NCI-H2107 treated with DMSO at 0.1 percent for 48 hours (cell line): ENCODE measurements around the gene ZNF814.
"Not testable (repeated sequence)": the region's sequence is repeated elsewhere in the genome, so short reads cannot be mapped to it uniquely, and the experiment has no call there.

Source experiments
- DNase-seq: peaks from one replicate; lab custom pipeline; 2025; ENCODE audit not compliant: unreplicated experiment; lab: John Stamatoyannopoulos, UW

The ZNF814 gene

DNA sequence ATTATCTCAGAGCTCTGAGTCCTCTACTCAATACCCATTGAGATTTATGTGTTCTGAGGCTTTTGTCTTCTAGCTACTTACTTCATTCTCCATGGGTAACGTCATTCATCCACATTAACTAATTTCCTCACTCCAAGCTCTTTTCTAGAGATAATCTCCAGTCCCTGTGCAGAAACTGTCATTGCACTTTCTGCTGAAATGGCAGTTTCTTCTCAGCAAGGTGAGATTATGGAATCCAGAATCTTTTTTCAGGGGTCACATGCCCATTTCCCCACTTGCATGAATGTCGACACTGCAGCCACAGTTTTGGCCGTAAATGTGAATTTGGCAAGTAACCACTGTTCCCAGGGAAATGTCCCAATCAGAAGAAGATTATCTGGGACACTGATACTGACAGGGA, 26.5 kb downstream of the ZNF814 start:
- not testable (repeated sequence) for DNase-seq

DNA sequence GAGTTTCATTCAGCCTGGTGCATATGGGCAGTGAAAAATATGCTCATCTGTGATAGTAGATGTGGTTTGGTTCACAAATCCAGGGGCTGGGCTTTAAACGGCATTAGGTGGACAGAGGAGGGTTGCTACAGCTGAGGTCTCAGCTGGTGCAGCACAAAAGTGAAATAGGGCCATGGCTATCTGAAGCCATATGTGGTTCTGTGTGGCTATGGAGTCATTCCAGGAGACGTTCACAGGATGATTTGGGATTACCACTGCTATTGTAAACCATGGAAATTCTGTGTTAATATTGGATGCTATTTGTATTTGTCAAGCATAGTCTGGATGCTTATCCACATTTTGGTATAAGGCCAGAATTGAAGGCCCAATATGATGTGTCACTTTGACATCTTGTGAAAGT, 34.7 kb downstream of the ZNF814 start:
- not testable (repeated sequence) for DNase-seq

DNA sequence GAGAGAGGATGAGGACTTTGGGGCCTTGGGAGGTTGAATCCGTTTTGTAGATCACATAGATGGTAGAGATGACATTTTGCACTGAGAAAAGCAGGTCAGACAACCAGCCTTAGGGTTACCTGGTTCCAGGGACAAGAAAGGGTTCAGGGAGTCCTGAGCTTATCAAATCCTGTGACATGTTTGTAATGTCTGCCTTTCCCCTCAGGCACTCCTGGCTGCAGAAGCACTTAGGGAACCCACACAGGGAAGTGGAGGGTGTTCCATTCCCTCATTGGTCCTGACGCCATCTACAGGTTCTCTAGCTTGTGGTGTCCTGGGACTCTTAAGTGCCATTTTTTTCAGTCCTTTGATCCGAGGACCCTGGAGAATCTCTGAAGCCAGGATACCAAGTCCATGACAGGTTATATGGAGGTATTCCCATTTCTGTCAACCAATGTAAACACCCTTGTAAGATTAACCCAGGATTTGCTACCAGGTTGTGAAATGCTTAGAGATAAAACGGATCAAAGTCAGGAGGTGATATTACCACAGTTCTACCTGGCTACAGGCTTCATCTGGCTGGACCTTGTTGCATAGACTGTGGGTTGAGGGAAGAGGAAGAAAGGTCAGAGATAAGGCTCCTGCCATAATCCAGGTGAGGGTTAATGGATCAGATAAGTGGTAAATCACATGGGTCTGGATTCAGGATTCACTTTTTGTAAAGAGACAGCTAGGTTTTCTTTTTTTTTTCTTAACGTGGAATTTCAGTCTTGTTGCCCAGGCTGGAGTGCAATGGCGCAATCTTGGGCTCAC, 36.8 kb downstream of the ZNF814 start:
- DNase-seq, result not testable (repeated sequence)

DNA sequence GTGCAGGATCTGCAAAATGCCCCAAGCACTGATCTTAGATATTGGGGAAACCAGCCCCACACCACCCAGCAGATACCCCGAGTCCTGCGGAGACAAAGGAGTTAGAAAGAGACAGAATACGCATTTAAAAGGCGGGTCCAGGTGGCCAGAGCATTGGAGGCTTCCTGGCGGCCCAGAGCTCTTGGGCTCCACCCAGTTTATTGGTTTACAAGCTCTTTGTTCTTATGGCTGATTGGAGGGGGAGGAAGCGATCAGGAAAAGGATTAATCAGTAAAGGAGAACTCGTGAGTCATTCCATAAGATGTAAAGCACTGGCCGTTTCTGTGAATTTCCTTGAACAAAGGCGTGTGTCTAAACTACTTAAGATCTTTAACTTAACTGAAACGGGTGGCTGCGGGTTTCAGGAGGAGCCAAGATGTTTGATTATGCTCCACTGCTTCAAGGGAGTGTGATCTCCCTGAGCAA, 38.3 kb downstream of the ZNF814 start:
- no peak for DNase-seq

DNA sequence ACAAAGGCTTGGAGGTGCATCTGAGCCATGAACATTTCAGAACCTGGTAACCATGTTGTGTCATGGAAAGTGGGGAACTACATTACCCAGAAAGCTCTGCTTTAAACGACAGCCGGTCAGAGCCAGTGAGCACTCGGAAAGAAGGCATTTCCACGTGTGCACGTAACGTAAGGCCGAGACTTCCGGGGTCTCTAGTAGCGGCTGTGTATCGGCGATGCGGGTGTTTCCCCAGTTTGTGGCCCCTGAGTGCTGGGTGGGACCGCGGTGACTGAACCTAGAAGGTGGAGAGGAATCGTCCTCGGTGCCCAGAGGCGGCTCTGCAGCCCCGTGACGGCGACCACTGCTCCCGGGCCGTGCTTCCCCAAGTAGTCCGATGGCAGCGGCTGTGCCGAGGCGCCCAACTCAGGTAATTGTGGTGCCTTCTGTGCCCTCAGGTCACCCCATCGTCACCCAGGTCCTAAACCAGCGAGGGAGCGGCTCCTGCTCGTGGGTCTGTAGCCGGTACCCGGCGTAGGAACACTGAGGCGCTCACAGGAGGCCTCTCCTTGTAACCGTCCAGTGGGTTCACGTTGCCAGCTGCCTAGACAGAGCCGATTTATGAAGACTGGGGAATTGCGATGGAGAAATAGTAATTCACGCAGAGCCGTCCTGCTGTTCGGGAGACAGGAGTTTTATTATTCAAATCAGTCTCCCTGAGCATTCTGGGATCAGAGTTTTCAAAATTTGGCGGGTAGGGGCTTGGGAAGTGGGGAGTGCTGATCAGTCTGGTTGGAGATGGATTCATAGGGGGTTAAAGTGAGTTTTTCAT, 39.0 kb downstream of the ZNF814 start, which contains the start of gene ZNF587:
Gene ZNF587, plus strand, starts transcription at position 194 of the 808 bp plus-strand sequence. Its CDS starts 180 bp downstream, at position 374.
- DNase-seq, result peak; percentile 62

- DNase-seq, result not testable (repeated sequence)
Measured at GRCh38 chr19:57849162-57849665, 39.6 kb downstream of the ZNF814 start.

DNA sequence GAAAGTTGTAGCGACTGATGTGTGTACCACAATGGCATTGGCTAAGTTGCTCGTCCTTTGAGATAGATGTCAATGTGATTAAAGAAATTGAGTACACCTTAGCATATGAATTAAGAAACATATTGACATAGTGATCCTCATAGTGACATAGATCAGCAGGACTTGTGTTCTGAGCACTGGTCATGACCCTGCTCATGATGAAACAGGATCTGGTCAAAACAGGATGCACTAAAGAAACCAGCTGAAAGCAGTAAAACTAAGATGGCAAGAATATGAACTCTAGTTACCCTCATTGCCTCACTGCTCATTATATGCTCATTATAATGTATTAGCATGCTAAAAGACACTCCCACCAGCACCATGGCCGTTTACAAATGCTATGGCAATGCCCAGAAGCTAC, 41.7 kb downstream of the ZNF814 start:
- not testable (repeated sequence) for DNase-seq

GRCh38 chr19:57841122-57841763, 47.6 kb downstream of the ZNF814 start:
- DNase-seq, result no peak

DNA sequence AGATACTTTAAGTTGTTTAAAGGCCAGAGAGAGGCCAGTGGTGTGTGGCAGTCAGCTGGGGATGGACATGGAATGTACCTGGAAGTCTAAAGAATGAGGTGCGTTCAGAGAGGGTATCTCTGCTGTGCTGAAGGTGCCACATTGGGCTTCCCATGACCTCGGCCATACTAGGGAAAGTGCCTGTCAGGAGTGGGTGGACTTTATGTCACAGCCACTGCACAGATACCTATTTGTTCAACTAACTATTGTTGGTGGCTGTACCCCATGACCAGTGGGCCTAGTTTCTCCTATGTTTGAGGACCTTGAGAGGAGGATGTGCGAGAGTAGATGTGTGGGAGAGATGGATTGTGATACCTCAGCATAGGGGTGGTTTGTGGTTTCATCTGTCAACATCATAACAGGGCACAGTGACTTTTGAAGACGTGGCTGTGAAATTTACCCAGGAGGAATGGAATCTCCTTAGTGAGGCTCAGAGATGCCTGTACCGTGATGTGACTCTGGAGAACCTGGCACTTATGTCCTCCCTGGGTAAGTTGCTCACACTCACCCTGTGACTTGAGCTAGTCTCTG, 50.1 kb downstream of the ZNF814 start:
- not testable (repeated sequence) for DNase-seq

GRCh38 chr19:57836991-57837390, 51.8 kb downstream of the ZNF814 start:
- not testable (repeated sequence) for DNase-seq

DNA sequence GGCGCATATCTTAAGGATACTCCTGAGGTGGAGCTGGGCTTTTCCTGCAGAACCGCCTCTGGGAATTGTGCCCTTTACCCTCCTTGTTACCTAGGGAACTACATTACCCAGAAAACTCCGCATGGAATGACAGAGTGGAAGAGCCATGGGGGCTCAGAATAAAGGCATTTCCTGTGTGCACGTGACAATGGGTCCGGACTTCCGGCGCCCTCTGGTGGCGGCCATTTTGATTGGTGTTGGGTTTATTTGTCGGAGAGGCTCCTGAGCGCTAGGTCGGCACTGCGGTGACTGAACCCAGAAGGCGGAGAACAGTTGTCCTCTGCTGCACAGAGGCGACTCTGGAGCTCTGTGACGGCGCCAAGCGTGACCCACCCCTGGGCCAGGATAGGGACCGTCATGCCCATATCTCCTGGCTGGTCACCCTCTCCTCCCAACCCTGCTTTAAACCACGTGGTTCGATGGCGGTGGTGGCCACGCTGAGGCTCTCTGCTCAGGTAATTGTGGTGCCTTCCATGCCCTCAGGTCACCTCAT, 58.7 kb downstream of the ZNF814 start, which contains the start of gene ZNF587B:
Gene ZNF587B, plus strand, starts transcription at position 229 of the 532 bp plus-strand sequence. Its CDS starts 230 bp downstream, at position 459.
- no peak for DNase-seq

DNA sequence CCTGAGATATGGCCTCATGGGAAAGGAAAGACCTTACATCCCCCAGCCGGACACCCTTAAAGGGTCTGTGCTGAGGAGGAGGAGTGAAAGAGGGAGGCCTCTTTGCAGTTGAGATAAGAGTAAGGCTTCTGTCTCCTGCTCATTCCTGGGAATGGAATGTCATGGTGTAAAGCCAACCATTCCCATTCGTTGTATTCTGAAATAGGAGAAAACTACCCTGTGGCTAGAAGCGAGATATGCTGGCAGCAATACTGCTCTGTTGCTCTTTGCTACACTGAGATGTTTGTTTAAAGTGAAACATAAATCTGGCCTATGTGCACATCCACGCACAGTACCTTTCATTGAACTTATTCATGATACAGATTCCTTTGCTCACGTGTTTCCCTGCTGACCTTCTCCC, 59.5 kb downstream of the ZNF814 start:
- no peak for DNase-seq

DNA sequence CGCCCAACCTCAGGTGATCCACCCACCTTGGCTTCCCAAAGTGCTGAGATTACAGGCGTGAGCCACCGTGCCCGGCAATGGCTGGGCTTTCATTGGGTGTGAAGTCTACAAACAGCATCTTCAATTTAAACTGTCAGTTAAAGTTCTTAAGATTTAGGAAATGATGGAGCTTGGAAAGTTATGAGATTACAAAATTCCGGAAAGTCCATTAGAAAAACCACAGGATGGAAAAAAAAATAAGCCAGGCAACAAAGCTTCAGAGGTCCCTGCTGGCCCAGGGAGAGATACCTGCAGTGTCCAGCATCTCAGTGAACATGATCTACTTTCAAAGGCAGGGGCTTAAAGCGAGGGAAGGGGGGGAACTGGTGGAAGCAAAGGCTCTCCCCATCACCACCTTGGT, 63.3 kb downstream of the ZNF814 start:
- no peak for DNase-seq

- not testable (repeated sequence) for DNase-seq
Measured at GRCh38 chr19:57823608-57824007, 65.2 kb downstream of the ZNF814 start.

DNA sequence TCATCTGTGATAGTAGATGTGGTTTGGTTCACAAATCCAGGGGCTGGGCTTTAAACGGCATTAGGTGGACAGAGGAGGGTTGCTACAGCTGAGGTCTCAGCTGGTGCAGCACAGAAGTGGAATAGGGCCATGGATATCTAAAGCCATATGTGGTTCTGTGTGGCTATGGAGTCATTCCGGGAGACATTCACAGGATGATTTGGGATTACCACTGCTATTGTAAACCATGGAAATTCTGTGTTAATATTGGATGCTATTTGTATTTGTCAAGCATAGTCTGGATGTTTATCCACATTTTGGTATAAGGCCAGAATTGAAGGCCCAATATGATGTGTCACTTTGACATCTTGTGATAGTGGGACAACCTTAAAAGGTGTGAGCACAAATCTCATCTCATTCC, 65.7 kb downstream of the ZNF814 start:
- DNase-seq, result not testable (repeated sequence)

DNA sequence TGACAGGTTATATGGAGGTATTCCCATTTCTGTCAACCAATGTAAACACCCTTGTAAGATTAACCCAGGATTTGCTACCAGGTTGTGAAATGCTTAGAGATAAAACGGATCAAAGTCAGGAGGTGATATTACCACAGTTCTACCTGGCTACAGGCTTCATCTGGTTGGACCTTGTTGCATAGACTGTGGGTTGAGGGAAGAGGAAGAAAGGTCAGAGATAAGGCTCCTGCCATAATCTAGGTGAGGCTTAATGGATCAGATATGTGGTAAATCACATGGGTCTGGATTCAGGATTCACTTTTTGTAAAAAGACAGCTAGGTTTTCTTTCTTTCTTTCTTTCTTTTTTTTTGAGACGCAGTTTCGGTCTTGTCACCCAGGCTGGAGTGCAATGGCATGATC, 67.3 kb downstream of the ZNF814 start:
- not testable (repeated sequence) for DNase-seq

GRCh38 chr19:57821095-57821494, 67.7 kb downstream of the ZNF814 start:
- not testable (repeated sequence) for DNase-seq

DNA sequence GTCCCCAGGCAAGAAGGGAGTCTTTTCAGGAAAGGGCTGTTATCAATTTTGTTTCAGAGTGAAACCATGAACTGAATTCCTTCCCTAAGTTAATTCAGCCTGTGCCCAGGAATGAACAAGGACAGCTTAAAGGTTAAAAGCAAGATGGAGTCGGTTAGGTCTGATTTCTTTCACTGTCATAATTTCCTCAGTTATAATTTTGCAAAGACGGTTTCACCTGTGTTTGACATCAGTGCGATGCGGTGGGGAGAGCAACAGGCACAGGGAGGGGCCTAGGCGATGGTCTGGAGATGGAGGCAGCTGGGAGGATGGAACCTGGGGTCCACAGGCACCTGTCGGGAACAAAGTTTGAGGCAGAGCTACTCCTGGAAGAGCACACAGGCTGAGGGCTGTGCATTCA, 68.2 kb downstream of the ZNF814 start:
- DNase-seq, result no peak

GRCh38 chr19:57819475-57820148, 69.2 kb downstream of the ZNF814 start:
- DNase-seq, result peak; percentile 81

GRCh38 chr19:57818378-57818777, 70.5 kb downstream of the ZNF814 start:
- DNase-seq, result no peak
